Mesothelial cell of epicardium (in vitro differentiated cells): ENCODE measurements around the gene CLTC. TPM values are rescaled to one million over a fixed set of nuclear protein-coding genes. Genes with fewer than 3 reads are reported as not detected.

ENCODE experiments used
- DNase-seq, 2 experiments: peaks; one replicate each; pipeline ENCODE4 v3.0.0; 2021; ENCODE audit warnings: low spot score in 2 of 2; ENCODE audit not compliant: unreplicated experiment in 2 of 2
- H3K27ac Mint-ChIP-seq: 2 replicates; pipeline ENCODE4 v1.8.0; 2021; ENCODE audit warnings: mixed read lengths
- H3K27me3 Mint-ChIP-seq: 2 replicates; pipeline ENCODE4 v1.8.0; 2021; ENCODE audit warnings: low read depth, mixed read lengths
- H3K36me3 Mint-ChIP-seq: 2 replicates; pipeline ENCODE4 v1.8.0; 2021; ENCODE audit warnings: mixed read lengths
- H3K4me1 Mint-ChIP-seq: 2 replicates; pipeline ENCODE4 v1.8.0; 2021; ENCODE audit warnings: mixed read lengths
- H3K4me3 Mint-ChIP-seq: 2 replicates; pipeline ENCODE4 v1.8.0; 2021; ENCODE audit warnings: mild to moderate bottlenecking, moderate library complexity, mixed read lengths
- H3K9me3 Mint-ChIP-seq: 2 replicates; pipeline ENCODE4 v1.8.0; 2021; ENCODE audit warnings: mixed read lengths
- CTCF ChIP-seq: fragments of 200-600 bp; sonication (generic); IDR thresholded peaks from one replicate; pipeline ENCODE4 v1.5.0; 2021; ENCODE audit warnings: antibody characterized with exemption; ENCODE audit not compliant: unreplicated experiment
- total RNA-seq: library from RNA; stranded (reverse); gene quantifications from 3 replicates; pipeline ENCODE4 v1.2.1, GENCODE V29; 2021

CLTC gene
- total RNA-seq, 1 donor from 2014 or later, result 201 TPM

- Mint-ChIP-seq H3K9me3 (no peaks in the 10 kb centered on the region), H3K27ac (peak overlapping the region; percentile 100), H3K27me3 (no peaks in the 10 kb centered on the region), H3K4me1 (peaks cover 47% of the 10 kb centered on the region), H3K4me3 (peak overlapping the region; percentile 94), H3K36me3 (no peaks in the 10 kb centered on the region)
- no peak for DNase-seq
- TF ChIP-seq CTCF, result no peak
Measured at GRCh38 chr17:59620064-59620359, 317 bp downstream of the CLTC start.

- no peaks in the 10 kb centered on the region for H3K9me3 Mint-ChIP-seq
- no peaks in the 10 kb centered on the region for H3K27me3 Mint-ChIP-seq
- no peak for DNase-seq
- peak overlapping the region; percentile 94 for H3K4me3 Mint-ChIP-seq
- peaks cover 47% of the 10 kb centered on the region for H3K4me1 Mint-ChIP-seq
- peak overlapping the region; percentile 100 for H3K27ac Mint-ChIP-seq
- no peaks in the 10 kb centered on the region for H3K36me3 Mint-ChIP-seq
- no peak for TF ChIP-seq CTCF
Measured at GRCh38 chr17:59620518-59621259, 994 bp downstream of the CLTC start.

GRCh38 chr17:59621771-59622170, 2.1 kb downstream of the CLTC start:
- no peak for DNase-seq
- Mint-ChIP-seq H3K27ac (peak overlapping the region; percentile 93), H3K4me3 (peak overlapping the region; percentile 94), H3K4me1 (peaks cover 44% of the 10 kb centered on the region), H3K36me3 (no peaks in the 10 kb centered on the region), H3K27me3 (no peaks in the 10 kb centered on the region), H3K9me3 (no peaks in the 10 kb centered on the region)
- TF ChIP-seq CTCF, result no peak

GRCh38 chr17:59623151-59623550, 3.5 kb downstream of the CLTC start:
- Mint-ChIP-seq H3K4me3 (peak overlapping the region; percentile 37), H3K36me3 (no peaks in the 10 kb centered on the region), H3K9me3 (no peaks in the 10 kb centered on the region), H3K27me3 (no peaks in the 10 kb centered on the region), H3K4me1 (peaks cover 35% of the 10 kb centered on the region), H3K27ac (peak overlapping the region; percentile 57)
- no peak for DNase-seq
- TF ChIP-seq CTCF, result no peak

GRCh38 chr17:59626756-59627155, 7.1 kb downstream of the CLTC start:
- Mint-ChIP-seq H3K27ac (no peak overlapping the region), H3K27me3 (no peaks in the 10 kb centered on the region), H3K36me3 (peaks cover 12% of the 10 kb centered on the region), H3K9me3 (peaks cover 7% of the 10 kb centered on the region), H3K4me1 (peaks cover 24% of the 10 kb centered on the region), H3K4me3 (no peak overlapping the region)
- no peak for TF ChIP-seq CTCF
- DNase-seq, result no peak
